ENCODE results near the gene SAMD14. TPM values are rescaled to one million over a fixed set of nuclear protein-coding genes. Genes with fewer than 3 reads are reported as not detected.
A peak's percentile ranks its signal among the peaks of the same experiment; 100 is the strongest.

SAMD14 gene
- total RNA-seq, 1 donor from 2014 or later = 8.7 TPM

- peaks cover 24% of the 10 kb centered on the region for H3F3A ChIP-seq (ENCODE audit: low read depth)
- H3K9me3 ChIP-seq (ENCODE audit: low read depth) = no peaks in the 10 kb centered on the region
- H3K36me3 Mint-ChIP-seq = peaks cover 20% of the 10 kb centered on the region
- no peak overlapping the region for H2AFZ ChIP-seq (replicated peaks)
- H3K4me3 Mint-ChIP-seq = peak overlapping the region; percentile 87
- H3K4me1 ChIP-seq = peaks cover 29% of the 10 kb centered on the region
- H3K27ac ChIP-seq = no peak overlapping the region
- H4K20me1 ChIP-seq (ENCODE audit: low read depth) = peaks cover 55% of the 10 kb centered on the region
- peak overlapping the region; percentile 63 for H3K27ac Mint-ChIP-seq
- peak overlapping the region; percentile 78 for H3K4me3 ChIP-seq
- H3K4me1 Mint-ChIP-seq = peaks cover 35% of the 10 kb centered on the region
- peaks cover 48% of the 10 kb centered on the region for H3K79me2 ChIP-seq (ENCODE audit: low read depth)
- H3K27me3 ChIP-seq = peaks cover 13% of the 10 kb centered on the region
- peaks cover 10% of the 10 kb centered on the region for H3K27me3 Mint-ChIP-seq (ENCODE audit: insufficient read depth, low read depth)
- TF ChIP-seq, protein P1, sequence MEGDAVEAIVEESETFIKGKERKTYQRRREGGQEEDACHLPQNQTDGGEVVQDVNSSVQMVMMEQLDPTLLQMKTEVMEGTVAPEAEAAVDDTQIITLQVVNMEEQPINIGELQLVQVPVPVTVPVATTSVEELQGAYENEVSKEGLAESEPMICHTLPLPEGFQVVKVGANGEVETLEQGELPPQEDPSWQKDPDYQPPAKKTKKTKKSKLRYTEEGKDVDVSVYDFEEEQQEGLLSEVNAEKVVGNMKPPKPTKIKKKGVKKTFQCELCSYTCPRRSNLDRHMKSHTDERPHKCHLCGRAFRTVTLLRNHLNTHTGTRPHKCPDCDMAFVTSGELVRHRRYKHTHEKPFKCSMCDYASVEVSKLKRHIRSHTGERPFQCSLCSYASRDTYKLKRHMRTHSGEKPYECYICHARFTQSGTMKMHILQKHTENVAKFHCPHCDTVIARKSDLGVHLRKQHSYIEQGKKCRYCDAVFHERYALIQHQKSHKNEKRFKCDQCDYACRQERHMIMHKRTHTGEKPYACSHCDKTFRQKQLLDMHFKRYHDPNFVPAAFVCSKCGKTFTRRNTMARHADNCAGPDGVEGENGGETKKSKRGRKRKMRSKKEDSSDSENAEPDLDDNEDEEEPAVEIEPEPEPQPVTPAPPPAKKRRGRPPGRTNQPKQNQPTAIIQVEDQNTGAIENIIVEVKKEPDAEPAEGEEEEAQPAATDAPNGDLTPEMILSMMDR (IDR thresholded peaks at IDR 0.05) = no peak
- no peak for TF ChIP-seq EZH2phosphoT487 (IDR thresholded peaks at IDR 0.05)
- TF ChIP-seq EZH2 (IDR thresholded peaks at IDR 0.05) = no peak
- H3K9ac ChIP-seq = peak overlapping the region; percentile 49
- no peaks in the 10 kb centered on the region for H3K9me3 Mint-ChIP-seq
- no peak for DNase-seq (ENCODE audit: low spot score)
- H3K4me2 ChIP-seq = peak overlapping the region; percentile 96
- H3K36me3 ChIP-seq = no peaks in the 10 kb centered on the region
These were observed 17.1 kb upstream of the SAMD14 start for GRCh38 chr17:50146927-50147665.

- Mint-ChIP-seq H3K4me1 (peaks cover 31% of the 10 kb centered on the region), H3K4me3 (peak overlapping the region; percentile 30), H3K27ac (peak overlapping the region; percentile 42), H3K9me3 (no peaks in the 10 kb centered on the region), H3K27me3 (ENCODE audit: insufficient read depth, low read depth) (peaks cover 11% of the 10 kb centered on the region), H3K36me3 (peaks cover 25% of the 10 kb centered on the region)
- peaks cover 55% of the 10 kb centered on the region for H4K20me1 ChIP-seq (ENCODE audit: low read depth)
- no peak overlapping the region for H3K9ac ChIP-seq
- no peak overlapping the region for H3K27ac ChIP-seq
- DNase-seq (ENCODE audit: low spot score) = no peak
- H3K4me2 ChIP-seq = peak overlapping the region; percentile 96
- peaks cover 29% of the 10 kb centered on the region for H3K4me1 ChIP-seq
- peaks cover 17% of the 10 kb centered on the region for H3F3A ChIP-seq (ENCODE audit: low read depth)
- H2AFZ ChIP-seq (replicated peaks) = no peak overlapping the region
- H3K36me3 ChIP-seq = no peaks in the 10 kb centered on the region
- TF ChIP-seq, protein P1 (IDR thresholded peaks at IDR 0.05) = peak; percentile 4
- TF ChIP-seq EZH2phosphoT487 (IDR thresholded peaks at IDR 0.05) = no peak
- peaks cover 48% of the 10 kb centered on the region for H3K79me2 ChIP-seq (ENCODE audit: low read depth)
- peaks cover 13% of the 10 kb centered on the region for H3K27me3 ChIP-seq
- H3K4me3 ChIP-seq = no peak overlapping the region
- H3K9me3 ChIP-seq (ENCODE audit: low read depth) = no peaks in the 10 kb centered on the region
These were observed 16.4 kb upstream of the SAMD14 start for GRCh38 chr17:50146230-50146926.

- Histone ChIP-seq H3K4me3 (no peak overlapping the region), H3K36me3 (no peaks in the 10 kb centered on the region), H3K9me3 (ENCODE audit: low read depth) (no peaks in the 10 kb centered on the region), H3K4me2 (no peak overlapping the region), H3K4me1 (peaks cover 29% of the 10 kb centered on the region), H4K20me1 (ENCODE audit: low read depth) (peaks cover 55% of the 10 kb centered on the region), H3K9ac (no peak overlapping the region), H3K27me3 (peaks cover 13% of the 10 kb centered on the region), H2AFZ (replicated peaks) (no peak overlapping the region), H3K27ac (no peak overlapping the region), H3K79me2 (ENCODE audit: low read depth) (peaks cover 47% of the 10 kb centered on the region), H3F3A (ENCODE audit: low read depth) (peaks cover 13% of the 10 kb centered on the region)
- Mint-ChIP-seq H3K27me3 (ENCODE audit: insufficient read depth, low read depth) (peaks cover 11% of the 10 kb centered on the region), H3K36me3 (peaks cover 27% of the 10 kb centered on the region), H3K4me3 (no peak overlapping the region), H3K27ac (no peak overlapping the region), H3K9me3 (no peaks in the 10 kb centered on the region), H3K4me1 (peaks cover 30% of the 10 kb centered on the region)
- TF ChIP-seq EZH2phosphoT487 (IDR thresholded peaks at IDR 0.05) = no peak
- DNase-seq (ENCODE audit: low spot score) = no peak
These were observed 15.7 kb upstream of the SAMD14 start for GRCh38 chr17:50145532-50146229.
